ENCODE data around the gene ATN1.
A peak's percentile ranks its signal among the peaks of the same experiment; 100 is the strongest.

The ATN1 gene

GRCh38 chr12:6928022-6928702, 403 bp downstream of the ATN1 start:
- H3K27ac ChIP-seq (replicated peaks): no peak overlapping the region
- H3K4me3 ChIP-seq (replicated peaks; ENCODE audit: insufficient read depth, low read length): peak overlapping the region; percentile 60
- no peak for DNase-seq (ENCODE audit: low read depth in 1 of 2, low spot score in 1 of 2)
- TF ChIP-seq GABPA (IDR thresholded peaks at IDR 0.05; ENCODE audit: low read depth) (no peak), SPI1 (IDR thresholded peaks at IDR 0.05; ENCODE audit: borderline replicate concordance, low read depth) (no peak), POLR2AphosphoS5 (IDR thresholded peaks at IDR 0.05; ENCODE audit: low read depth) (no peak), CTCF (IDR thresholded peaks at IDR 0.05; ENCODE audit: insufficient read depth, low read length) (no peak), REST (IDR thresholded peaks at IDR 0.05; ENCODE audit: insufficient replicate concordance, low read depth) (no peak)
- no peaks in the 10 kb centered on the region for H3K27me3 ChIP-seq (ENCODE audit: insufficient read depth, poor library complexity, severe bottlenecking)

- Histone ChIP-seq H3K27me3 (ENCODE audit: insufficient read depth, poor library complexity, severe bottlenecking) (no peaks in the 10 kb centered on the region), H3K4me3 (replicated peaks; ENCODE audit: insufficient read depth, low read length) (peak overlapping the region; percentile 60), H3K27ac (replicated peaks) (no peak overlapping the region)
- no peak for TF ChIP-seq REST (IDR thresholded peaks at IDR 0.05; ENCODE audit: insufficient replicate concordance, low read depth)
- no peak for TF ChIP-seq CTCF (IDR thresholded peaks at IDR 0.05; ENCODE audit: insufficient read depth, low read length)
- TF ChIP-seq POLR2AphosphoS5 (IDR thresholded peaks at IDR 0.05; ENCODE audit: low read depth): no peak
- no peak for TF ChIP-seq SPI1 (IDR thresholded peaks at IDR 0.05; ENCODE audit: borderline replicate concordance, low read depth)
- TF ChIP-seq GABPA (IDR thresholded peaks at IDR 0.05; ENCODE audit: low read depth): no peak
- DNase-seq (ENCODE audit: low read depth in 1 of 2, low spot score in 1 of 2): no peak
Measured at GRCh38 chr12:6928703-6929407, 1.1 kb downstream of the ATN1 start.

- H3K4me3 ChIP-seq (replicated peaks; ENCODE audit: insufficient read depth, low read length): no peak overlapping the region
Measured at GRCh38 chr12:6929466-6930452, 2.0 kb downstream of the ATN1 start.

More at GRCh38 chr12:6929466-6930452, 2.0 kb downstream of the ATN1 start:
- Histone ChIP-seq H3K27me3 (ENCODE audit: insufficient read depth, poor library complexity, severe bottlenecking) (no peaks in the 10 kb centered on the region), H3K27ac (replicated peaks) (no peak overlapping the region)
- TF ChIP-seq SPI1 (IDR thresholded peaks at IDR 0.05; ENCODE audit: borderline replicate concordance, low read depth) (no peak), CTCF (IDR thresholded peaks at IDR 0.05; ENCODE audit: insufficient read depth, low read length) (no peak), POLR2AphosphoS5 (IDR thresholded peaks at IDR 0.05; ENCODE audit: low read depth) (no peak)
- no peak for DNase-seq (ENCODE audit: low read depth in 1 of 2, low spot score in 1 of 2)
